Osteoblast (primary cell): Measurements from ENCODE around the gene PLS1. TPM values are rescaled to one million over a fixed set of nuclear protein-coding genes. Genes with fewer than 3 reads are reported as not detected.

Experiments
- DNase-seq: peaks from one replicate; pipeline ENCODE4 v3.0.0; 2011; ENCODE audit warnings: low spot score, mixed read lengths; ENCODE audit not compliant: insufficient read length; ENCODE audit errors: missing footprints
- H2AFZ ChIP-seq: 2 replicates; pipeline ENCODE4 v1.6.0; 2011; ENCODE audit warnings: mild to moderate bottlenecking, low read length
- H3K27ac ChIP-seq: 2 replicates; pipeline ENCODE4 v1.5.1; 2011; ENCODE audit warnings: mild to moderate bottlenecking, low read depth, low read length, moderate library complexity
- H3K27me3 ChIP-seq: 2 replicates; pipeline ENCODE4 v1.6.0; 2012; ENCODE audit warnings: mild to moderate bottlenecking, control low read depth, inconsistent platforms, low read length, moderate library complexity; ENCODE audit not compliant: insufficient read depth
- H3K36me3 ChIP-seq: 2 replicates; pipeline ENCODE4 v1.5.1; 2011; ENCODE audit warnings: mild to moderate bottlenecking, low read length, control low read depth, moderate library complexity; ENCODE audit not compliant: insufficient read depth
- H3K4me1 ChIP-seq: 2 replicates; pipeline ENCODE4 v1.5.1; 2011; ENCODE audit warnings: mild to moderate bottlenecking, low read length, control low read depth, moderate library complexity; ENCODE audit not compliant: insufficient read depth
- H3K4me2 ChIP-seq: 2 replicates; pipeline ENCODE4 v1.6.0; 2011; ENCODE audit warnings: mild to moderate bottlenecking, low read length; ENCODE audit not compliant: insufficient read depth
- H3K4me3 ChIP-seq: fragments of 200-600 bp; sonication (generic); 3 replicates; pipeline ENCODE4 v1.5.1; 2012; ENCODE audit warnings: mild to moderate bottlenecking, low read length, inconsistent platforms; ENCODE audit not compliant: insufficient read depth
- H3K79me2 ChIP-seq: 2 replicates; pipeline ENCODE4 v1.6.0; 2012; ENCODE audit warnings: mild to moderate bottlenecking, low read length, control low read depth, inconsistent platforms; ENCODE audit not compliant: insufficient read depth
- H3K9me3 ChIP-seq: 2 replicates; pipeline ENCODE4 v1.5.1; 2011; ENCODE audit warnings: low read depth, low read length, control low read depth
- H4K20me1 ChIP-seq: 2 replicates; pipeline ENCODE4 v1.6.0; 2012; ENCODE audit warnings: mild to moderate bottlenecking, low read length, control low read depth; ENCODE audit not compliant: insufficient read depth
- total RNA-seq: library from RNA; depleted of rRNA; stranded (reverse); fragments of >200 nt; gene quantifications from 2 replicates; pipeline ENCODE4 v1.2.3, GENCODE V29; 2012
- TF ChIP-seq, protein P1 (sequence below): IDR thresholded peaks from 2 replicates; pipeline ENCODE4 v1.5.1; 2011; ENCODE audit warnings: mild to moderate bottlenecking, low read depth, low read length, moderate library complexity; ENCODE audit errors: extremely low read depth

Gene PLS1
- total RNA-seq, 1 donor: 1.1 TPM

DNA sequence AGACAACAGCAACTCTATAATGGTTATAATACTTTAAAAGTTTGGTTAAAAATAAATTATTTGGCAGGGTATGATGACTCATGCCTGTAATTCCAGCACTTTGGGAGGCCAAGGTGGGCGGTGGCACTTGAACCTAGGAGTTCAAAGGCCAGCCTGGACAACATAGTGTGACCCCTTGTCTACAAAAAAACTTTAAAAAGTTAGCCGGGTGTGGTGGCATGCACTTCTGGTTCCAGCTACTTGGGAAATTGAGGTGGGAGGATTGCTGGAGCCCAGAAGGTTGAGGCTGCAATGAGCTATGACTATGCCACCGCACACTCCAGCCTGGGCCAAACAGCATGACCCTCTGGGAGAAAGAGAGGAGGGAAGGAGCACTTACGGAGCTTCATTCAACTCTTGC, 119.9 kb downstream of the PLS1 start:
- DNase-seq: no peak
- H3K4me3 ChIP-seq: no peak overlapping the region
- no peak overlapping the region for H3K27ac ChIP-seq
- TF ChIP-seq, protein P1, sequence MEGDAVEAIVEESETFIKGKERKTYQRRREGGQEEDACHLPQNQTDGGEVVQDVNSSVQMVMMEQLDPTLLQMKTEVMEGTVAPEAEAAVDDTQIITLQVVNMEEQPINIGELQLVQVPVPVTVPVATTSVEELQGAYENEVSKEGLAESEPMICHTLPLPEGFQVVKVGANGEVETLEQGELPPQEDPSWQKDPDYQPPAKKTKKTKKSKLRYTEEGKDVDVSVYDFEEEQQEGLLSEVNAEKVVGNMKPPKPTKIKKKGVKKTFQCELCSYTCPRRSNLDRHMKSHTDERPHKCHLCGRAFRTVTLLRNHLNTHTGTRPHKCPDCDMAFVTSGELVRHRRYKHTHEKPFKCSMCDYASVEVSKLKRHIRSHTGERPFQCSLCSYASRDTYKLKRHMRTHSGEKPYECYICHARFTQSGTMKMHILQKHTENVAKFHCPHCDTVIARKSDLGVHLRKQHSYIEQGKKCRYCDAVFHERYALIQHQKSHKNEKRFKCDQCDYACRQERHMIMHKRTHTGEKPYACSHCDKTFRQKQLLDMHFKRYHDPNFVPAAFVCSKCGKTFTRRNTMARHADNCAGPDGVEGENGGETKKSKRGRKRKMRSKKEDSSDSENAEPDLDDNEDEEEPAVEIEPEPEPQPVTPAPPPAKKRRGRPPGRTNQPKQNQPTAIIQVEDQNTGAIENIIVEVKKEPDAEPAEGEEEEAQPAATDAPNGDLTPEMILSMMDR: no peak
- no peaks in the 10 kb centered on the region for H3K4me1 ChIP-seq
- no peaks in the 10 kb centered on the region for H3K36me3 ChIP-seq
- H3K27me3 ChIP-seq: no peaks in the 10 kb centered on the region
- no peaks in the 10 kb centered on the region for H4K20me1 ChIP-seq
- H2AFZ ChIP-seq: no peak overlapping the region
- H3K79me2 ChIP-seq: no peaks in the 10 kb centered on the region
- H3K9me3 ChIP-seq: no peaks in the 10 kb centered on the region
- H3K4me2 ChIP-seq: no peak overlapping the region

DNA sequence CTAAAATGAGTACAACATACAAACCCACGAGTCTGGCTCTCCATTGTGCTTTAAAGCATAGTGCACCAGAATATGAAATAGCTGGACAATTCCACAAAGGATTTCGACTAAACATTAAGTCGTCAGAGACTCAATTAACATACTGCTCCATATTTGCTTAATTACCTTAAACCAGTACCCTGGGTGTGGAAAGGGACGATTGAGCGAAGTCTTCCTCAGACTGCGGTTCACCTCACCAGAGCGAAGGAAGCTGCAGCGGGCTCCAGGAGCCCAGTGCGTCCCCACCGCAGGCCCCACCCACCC, 127.4 kb downstream of the PLS1 start:
- peak overlapping the region; percentile 88 for H2AFZ ChIP-seq
- H3K4me2 ChIP-seq: peak overlapping the region; percentile 94
- peaks cover 12% of the 10 kb centered on the region for H3K79me2 ChIP-seq
- DNase-seq: no peak
- H3K27me3 ChIP-seq: no peaks in the 10 kb centered on the region
- H4K20me1 ChIP-seq: no peaks in the 10 kb centered on the region
- TF ChIP-seq, protein P1: no peak
- H3K4me3 ChIP-seq: peak overlapping the region; percentile 91
- H3K4me1 ChIP-seq: peaks cover 10% of the 10 kb centered on the region
- no peak overlapping the region for H3K27ac ChIP-seq
- H3K9me3 ChIP-seq: no peaks in the 10 kb centered on the region
- H3K36me3 ChIP-seq: no peaks in the 10 kb centered on the region

DNA sequence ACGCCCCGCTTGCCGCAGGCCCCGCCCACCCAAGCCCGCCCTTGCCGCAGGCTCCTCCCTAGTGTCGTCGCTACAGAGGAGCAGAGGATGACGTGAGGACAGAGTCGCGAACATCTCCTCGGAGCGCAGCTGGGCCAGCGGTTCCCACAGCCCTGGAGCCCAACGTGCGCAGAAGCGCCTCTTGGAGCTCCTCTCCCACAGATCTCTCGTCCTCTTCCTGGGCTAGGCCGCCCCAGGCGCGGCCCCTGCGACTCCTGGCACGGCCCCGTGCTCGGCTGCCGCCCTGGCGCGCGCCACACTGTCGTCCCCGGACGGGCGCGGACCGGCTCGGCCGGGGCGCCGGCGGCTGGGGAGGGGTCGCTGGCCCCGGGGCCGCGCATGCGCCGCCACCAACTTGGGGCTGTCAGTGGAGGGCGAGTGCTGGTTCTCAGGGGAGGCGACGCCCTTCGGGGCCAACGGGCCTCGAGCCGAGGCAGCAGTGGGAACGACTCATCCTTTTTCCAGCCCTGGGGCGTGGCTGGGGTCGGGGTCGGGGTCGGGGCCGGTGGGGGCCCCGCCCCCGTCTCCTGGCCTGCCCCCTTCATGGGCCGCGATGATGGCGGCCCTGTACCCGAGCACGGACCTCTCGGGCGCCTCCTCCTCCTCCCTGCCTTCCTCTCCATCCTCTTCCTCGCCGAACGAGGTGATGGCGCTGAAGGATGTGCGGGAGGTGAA, 127.9 kb downstream of the PLS1 start, which contains the start of gene TRPC1:
TRPC1 (plus strand) TSS at position 67 of the 714 bp plus-strand sequence; CDS start at position 593, 526 bp downstream.
- DNase-seq: peak; percentile 99
- peak within 1 kb of the TSS; percentile 91 for H3K4me3 ChIP-seq
- TF ChIP-seq, protein P1: no peak

DNA sequence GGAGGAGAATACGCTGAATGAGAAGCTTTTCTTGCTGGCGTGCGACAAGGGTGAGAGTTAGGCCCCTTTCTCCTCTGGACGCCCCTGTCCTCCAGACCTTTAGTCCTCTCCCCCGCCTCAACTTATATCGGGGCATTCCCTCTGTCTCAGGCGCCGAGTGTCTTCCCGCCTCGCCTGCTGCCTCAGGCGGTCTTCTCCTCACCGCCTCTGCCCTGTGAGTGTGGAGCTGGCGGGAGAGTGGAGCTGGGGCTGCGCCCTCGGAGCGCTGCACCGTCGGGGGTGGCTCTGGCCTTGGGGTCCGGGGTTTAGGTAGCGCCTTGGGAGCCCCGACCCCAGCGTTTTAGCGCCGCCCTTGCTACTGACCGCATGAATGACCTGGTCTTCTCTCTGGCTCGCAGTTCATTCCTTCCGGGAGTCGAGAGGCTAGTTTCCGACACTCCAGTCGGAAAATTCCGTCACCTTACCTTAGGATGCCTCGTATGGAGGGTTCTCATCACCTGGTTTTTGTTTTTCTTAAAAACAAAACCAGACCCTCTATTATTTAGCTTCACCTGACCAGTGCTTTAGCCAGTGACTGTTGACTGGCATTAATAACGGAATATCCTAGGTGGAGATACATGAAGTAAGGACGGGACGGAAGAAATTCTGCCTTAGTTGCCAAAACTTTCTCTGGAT, 128.6 kb downstream of the PLS1 start:
- Histone ChIP-seq H3K27ac (peak overlapping the region; percentile 71), H3K9me3 (no peaks in the 10 kb centered on the region), H3K4me2 (peak overlapping the region; percentile 94), H3K27me3 (no peaks in the 10 kb centered on the region), H2AFZ (peak overlapping the region; percentile 97), H4K20me1 (no peaks in the 10 kb centered on the region), H3K4me3 (peak overlapping the region; percentile 91), H3K4me1 (peaks cover 10% of the 10 kb centered on the region), H3K36me3 (no peaks in the 10 kb centered on the region), H3K79me2 (peaks cover 15% of the 10 kb centered on the region)
- DNase-seq: peak; percentile 85
- TF ChIP-seq, protein P1: no peak

More for the DNA sequence above, 127.9 kb downstream of the PLS1 start, which contains the start of gene TRPC1:
- H3K79me2 ChIP-seq: peaks cover 14% of the 10 kb centered on the region
- peaks cover 10% of the 10 kb centered on the region for H3K4me1 ChIP-seq
- H4K20me1 ChIP-seq: no peaks in the 10 kb centered on the region
- H3K9me3 ChIP-seq: no peaks in the 10 kb centered on the region
- no peaks in the 10 kb centered on the region for H3K36me3 ChIP-seq
- H3K4me2 ChIP-seq: peak within 1 kb of the TSS; percentile 94
- H2AFZ ChIP-seq: peak within 1 kb of the TSS; percentile 97
- H3K27ac ChIP-seq: peak within 1 kb of the TSS; percentile 71
- no peaks in the 10 kb centered on the region for H3K27me3 ChIP-seq
